HG03571 (cell line): Measurements from ENCODE around the gene PBX1.

Experiments
- ATAC-seq: cut with Tn5 transposase; IDR thresholded peaks from one replicate; pipeline ENCODE4 v1.9.1; 2021; ENCODE audit not compliant: unreplicated experiment

The PBX1 gene

GRCh38 chr1:164748253-164748899 is 189.4 kb downstream of the PBX1 start:
- no peak for ATAC-seq

GRCh38 chr1:164753521-164754077 is 194.6 kb downstream of the PBX1 start:
- no peak for ATAC-seq

- ATAC-seq: no peak
Measured at GRCh38 chr1:164754088-164754600, 195.2 kb downstream of the PBX1 start.

- ATAC-seq: no peak
Measured at GRCh38 chr1:164755690-164756089, 196.7 kb downstream of the PBX1 start.

- no peak for ATAC-seq
Measured at GRCh38 chr1:164756741-164757140, 197.8 kb downstream of the PBX1 start.

GRCh38 chr1:164757625-164758024 is 198.6 kb downstream of the PBX1 start:
- no peak for ATAC-seq

GRCh38 chr1:164759144-164759920 is 200.3 kb downstream of the PBX1 start:
- no peak for ATAC-seq

- no peak for ATAC-seq
Measured at GRCh38 chr1:164759979-164760469, 201.0 kb downstream of the PBX1 start.

- no peak for ATAC-seq
Measured at GRCh38 chr1:164760569-164760968, 201.6 kb downstream of the PBX1 start.

GRCh38 chr1:164761009-164761408 is 202.0 kb downstream of the PBX1 start:
- ATAC-seq: no peak

- no peak for ATAC-seq
Measured at GRCh38 chr1:164763098-164763497, 204.1 kb downstream of the PBX1 start.

- no peak for ATAC-seq
Measured at GRCh38 chr1:164764333-164764732, 205.3 kb downstream of the PBX1 start.

- no peak for ATAC-seq
Measured at GRCh38 chr1:164765557-164765956, 206.6 kb downstream of the PBX1 start.

GRCh38 chr1:164765992-164766720 is 207.2 kb downstream of the PBX1 start:
- no peak for ATAC-seq

GRCh38 chr1:164767752-164768402 is 208.9 kb downstream of the PBX1 start:
- no peak for ATAC-seq

- ATAC-seq: no peak
Measured at GRCh38 chr1:164768619-164769018, 209.6 kb downstream of the PBX1 start.

GRCh38 chr1:164769486-164770130 is 210.6 kb downstream of the PBX1 start:
- no peak for ATAC-seq

GRCh38 chr1:164770131-164770529 is 211.1 kb downstream of the PBX1 start:
- no peak for ATAC-seq

- no peak for ATAC-seq
Measured at GRCh38 chr1:164771041-164771618, 212.1 kb downstream of the PBX1 start.
